SK-N-SH treated with all-trans-retinoic acid at 6 μM for 48 hours (cell line): ENCODE results near the gene PUM2.

Source experiments
- ATAC-seq: fragments of 200-7000 bp; cut with Tn5 transposase; 3 replicates; pipeline ENCODE4 v1.9.1; 2020; ENCODE audit warnings: mild to moderate bottlenecking, moderate library complexity
- ARNTL ChIP-seq: fragments of 450-650 bp; formaldehyde crosslinking; IDR thresholded peaks from 2 replicates; pipeline ENCODE4 v1.5.0; 2020; ENCODE audit warnings: low read depth, mild to moderate bottlenecking, moderate library complexity, borderline replicate concordance
- BACH2 ChIP-seq: fragments of 250-450 bp; sonication (Bioruptor Pico); IDR thresholded peaks from 2 replicates; pipeline ENCODE4 v1.9.0; 2021; ENCODE audit warnings: mild to moderate bottlenecking, borderline replicate concordance
- CREB5 ChIP-seq: fragments of 250-450 bp; sonication (Bioruptor Pico); IDR thresholded peaks from 2 replicates; pipeline ENCODE4 v1.5.1; 2020; ENCODE audit warnings: low read depth, mild to moderate bottlenecking, moderate library complexity
- CSDC2 ChIP-seq: fragments of 250-450 bp; sonication (Bioruptor Pico); IDR thresholded peaks from 2 replicates; pipeline ENCODE4 v1.5.0; 2020; ENCODE audit warnings: mild to moderate bottlenecking, moderate library complexity
- CSRNP3 ChIP-seq: fragments of 250-450 bp; sonication (Bioruptor Pico); IDR thresholded peaks from 2 replicates; pipeline ENCODE4 v1.5.1; 2021; ENCODE audit warnings: mild to moderate bottlenecking, moderate library complexity
- ESRRG ChIP-seq: fragments of 250-450 bp; sonication (Bioruptor Pico); IDR thresholded peaks from 2 replicates; pipeline ENCODE4 v1.6.1; 2021; ENCODE audit warnings: mild to moderate bottlenecking
- GLIS3 ChIP-seq: fragments of 250-450 bp; sonication (Bioruptor Pico); IDR thresholded peaks from 2 replicates; pipeline ENCODE4 v1.5.0; 2020; ENCODE audit warnings: mild to moderate bottlenecking, moderate library complexity
- ISL1 ChIP-seq: fragments of 250-450 bp; sonication (Bioruptor Pico); IDR thresholded peaks from 2 replicates; pipeline ENCODE4 v2.1.2; 2022; ENCODE audit warnings: mild to moderate bottlenecking, moderate library complexity
- OSR1 ChIP-seq: fragments of 250-450 bp; sonication (Bioruptor Pico); IDR thresholded peaks from 2 replicates; pipeline ENCODE4 v1.8.0; 2022; ENCODE audit warnings: moderate library complexity, mild to moderate bottlenecking, inconsistent platforms
- PATZ1 ChIP-seq: fragments of 250-450 bp; sonication (Bioruptor Pico); IDR thresholded peaks from 2 replicates; pipeline ENCODE4 v1.8.0; 2020; ENCODE audit warnings: mild to moderate bottlenecking, moderate library complexity, borderline replicate concordance
- POU6F1 ChIP-seq: fragments of 250-450 bp; sonication (Bioruptor Pico); IDR thresholded peaks from 2 replicates; pipeline ENCODE4 v1.8.0; 2021; ENCODE audit warnings: low read depth, mild to moderate bottlenecking, moderate library complexity, borderline replicate concordance
- PPARA ChIP-seq: fragments of 250-450 bp; sonication (Bioruptor Pico); IDR thresholded peaks from 2 replicates; pipeline ENCODE4 v1.5.0; 2020; ENCODE audit warnings: mild to moderate bottlenecking, borderline replicate concordance
- RARB ChIP-seq: fragments of 250-450 bp; sonication (Bioruptor Pico); IDR thresholded peaks from 2 replicates; pipeline ENCODE4 v1.8.0; 2021; ENCODE audit warnings: mild to moderate bottlenecking, moderate library complexity
- SNAI2 ChIP-seq: fragments of 250-450 bp; sonication (Bioruptor Pico); IDR thresholded peaks from 2 replicates; pipeline ENCODE4 v1.5.0; 2020; ENCODE audit warnings: mild to moderate bottlenecking, moderate library complexity
- TCF4 ChIP-seq: fragments of 250-450 bp; sonication (Bioruptor Pico); IDR thresholded peaks from 2 replicates; pipeline ENCODE4 v1.8.0; 2021; ENCODE audit warnings: mild to moderate bottlenecking, moderate library complexity, borderline replicate concordance
- TOX ChIP-seq: fragments of 250-450 bp; sonication (Bioruptor Pico); IDR thresholded peaks from 2 replicates; pipeline ENCODE4 v1.8.0; 2021; ENCODE audit warnings: mild to moderate bottlenecking, moderate library complexity, borderline replicate concordance
- TSHZ2 ChIP-seq: fragments of 250-450 bp; sonication (Bioruptor Pico); IDR thresholded peaks from 2 replicates; pipeline ENCODE4 v1.5.0; 2020; ENCODE audit warnings: mild to moderate bottlenecking, moderate library complexity
- ZC3H10 ChIP-seq: fragments of 250-450 bp; sonication (Bioruptor Pico); IDR thresholded peaks from 2 replicates; pipeline ENCODE4 v1.5.1; 2021; ENCODE audit warnings: mild to moderate bottlenecking, moderate library complexity
- ZFP3 ChIP-seq: fragments of 250-450 bp; sonication (Bioruptor Pico); IDR thresholded peaks from 2 replicates; pipeline ENCODE4 v1.5.0; 2020; ENCODE audit warnings: mild to moderate bottlenecking, moderate library complexity
- ZFP30 ChIP-seq: fragments of 450-650 bp; formaldehyde crosslinking; IDR thresholded peaks from 2 replicates; pipeline ENCODE4 v1.5.0; 2022; ENCODE audit warnings: mild to moderate bottlenecking, moderate library complexity
- ZNF565 ChIP-seq: fragments of 450-650 bp; formaldehyde crosslinking; conservative IDR thresholded peaks from 2 replicates; pipeline ENCODE4 v1.5.0; 2020; ENCODE audit warnings: low read depth, mild to moderate bottlenecking, moderate library complexity
- ZNF70 ChIP-seq: fragments of 450-650 bp; formaldehyde crosslinking; IDR thresholded peaks from 2 replicates; pipeline ENCODE4 v1.5.0; 2020; ENCODE audit warnings: mild to moderate bottlenecking, moderate library complexity
- ZNF8 ChIP-seq: fragments of 450-650 bp; formaldehyde crosslinking; IDR thresholded peaks from 2 replicates; pipeline ENCODE4 v1.5.0; 2020; ENCODE audit warnings: mild to moderate bottlenecking, moderate library complexity

The PUM2 gene

GRCh38 chr2:20203521-20204225 is 147.0 kb downstream of the PUM2 start:
- TF ChIP-seq ZFP30, result no peak
- TF ChIP-seq ESRRG (CRISPR knock-in tag), result no peak
- no peak for TF ChIP-seq ZNF8
- TF ChIP-seq RARB (CRISPR knock-in tag), result no peak
- no peak for TF ChIP-seq ARNTL (CRISPR knock-in tag)
- TF ChIP-seq ISL1 (CRISPR knock-in tag), result no peak
- no peak for TF ChIP-seq TSHZ2
- TF ChIP-seq TOX (CRISPR knock-in tag), result no peak
- TF ChIP-seq CSRNP3 (CRISPR knock-in tag), result no peak
- TF ChIP-seq OSR1, result no peak
- TF ChIP-seq TCF4 (CRISPR knock-in tag), result no peak
- TF ChIP-seq ZNF565, result no peak
- no peak for TF ChIP-seq PPARA
- no peak for TF ChIP-seq CREB5 (CRISPR knock-in tag)
- TF ChIP-seq ZFP3, result no peak
- TF ChIP-seq POU6F1 (CRISPR knock-in tag), result no peak
- no peak for TF ChIP-seq ZC3H10
- no peak for TF ChIP-seq PATZ1 (CRISPR knock-in tag)
- TF ChIP-seq CSDC2 (CRISPR knock-in tag), result no peak
- no peak for TF ChIP-seq BACH2 (CRISPR knock-in tag)
- no peak for ATAC-seq

GRCh38 chr2:20203072-20203471 is 147.6 kb downstream of the PUM2 start:
- no peak for ATAC-seq
- TF ChIP-seq PATZ1 (CRISPR knock-in tag) (no peak), OSR1 (no peak), ZNF565 (no peak), ZNF70 (CRISPR knock-in tag) (no peak), ARNTL (CRISPR knock-in tag) (no peak), BACH2 (CRISPR knock-in tag) (no peak), GLIS3 (CRISPR knock-in tag) (no peak), SNAI2 (CRISPR knock-in tag) (no peak), PPARA (no peak), CSRNP3 (CRISPR knock-in tag) (no peak), RARB (CRISPR knock-in tag) (no peak), TSHZ2 (no peak), ZNF8 (no peak), ZC3H10 (no peak), ZFP3 (no peak), ZFP30 (no peak), ISL1 (CRISPR knock-in tag) (no peak), CSDC2 (CRISPR knock-in tag) (no peak), TOX (CRISPR knock-in tag) (no peak)
